AG10803 (cell line): ENCODE measurements around the gene YTHDF2.
"Not testable (repeated sequence)": the region's sequence is repeated elsewhere in the genome, so short reads cannot be mapped to it uniquely, and the experiment has no call there.

ENCODE experiments used
- DNase-seq: peaks from one replicate; pipeline ENCODE4 v3.0.0; 2010; ENCODE audit warnings: low read depth
- H3K4me3 ChIP-seq: 2 replicates; pipeline ENCODE4 v1.5.1; 2011; ENCODE audit warnings: mild to moderate bottlenecking, low read length, control low read depth
- TF ChIP-seq, protein P1 (sequence below): conservative IDR thresholded peaks from 2 replicates; pipeline ENCODE4 v1.5.1; 2011; ENCODE audit warnings: mild to moderate bottlenecking, low read length, control low read depth, inconsistent platforms

YTHDF2 gene

DNA sequence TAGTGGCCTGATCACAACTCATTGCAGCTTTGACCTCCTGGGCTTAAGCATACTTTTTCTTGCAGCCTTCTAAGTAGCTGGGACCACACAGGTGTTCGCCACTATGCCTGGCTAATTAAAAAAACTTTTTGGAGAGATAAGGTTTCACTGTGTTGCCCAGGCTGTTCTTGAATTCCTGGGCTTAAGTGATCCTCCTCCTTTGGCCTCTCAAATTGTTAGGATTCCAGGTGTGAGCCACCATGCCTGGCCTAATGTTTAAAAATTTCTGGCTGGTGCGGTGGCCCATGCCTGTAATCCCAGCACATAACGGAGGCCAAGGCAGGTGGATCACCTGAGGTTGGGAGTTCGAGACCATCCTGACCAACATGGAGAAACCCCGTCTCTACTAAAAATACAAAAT lies 24.4 kb downstream of the YTHDF2 start:
- H3K4me3 ChIP-seq: no peak overlapping the region
- DNase-seq: no peak
- TF ChIP-seq, protein P1, sequence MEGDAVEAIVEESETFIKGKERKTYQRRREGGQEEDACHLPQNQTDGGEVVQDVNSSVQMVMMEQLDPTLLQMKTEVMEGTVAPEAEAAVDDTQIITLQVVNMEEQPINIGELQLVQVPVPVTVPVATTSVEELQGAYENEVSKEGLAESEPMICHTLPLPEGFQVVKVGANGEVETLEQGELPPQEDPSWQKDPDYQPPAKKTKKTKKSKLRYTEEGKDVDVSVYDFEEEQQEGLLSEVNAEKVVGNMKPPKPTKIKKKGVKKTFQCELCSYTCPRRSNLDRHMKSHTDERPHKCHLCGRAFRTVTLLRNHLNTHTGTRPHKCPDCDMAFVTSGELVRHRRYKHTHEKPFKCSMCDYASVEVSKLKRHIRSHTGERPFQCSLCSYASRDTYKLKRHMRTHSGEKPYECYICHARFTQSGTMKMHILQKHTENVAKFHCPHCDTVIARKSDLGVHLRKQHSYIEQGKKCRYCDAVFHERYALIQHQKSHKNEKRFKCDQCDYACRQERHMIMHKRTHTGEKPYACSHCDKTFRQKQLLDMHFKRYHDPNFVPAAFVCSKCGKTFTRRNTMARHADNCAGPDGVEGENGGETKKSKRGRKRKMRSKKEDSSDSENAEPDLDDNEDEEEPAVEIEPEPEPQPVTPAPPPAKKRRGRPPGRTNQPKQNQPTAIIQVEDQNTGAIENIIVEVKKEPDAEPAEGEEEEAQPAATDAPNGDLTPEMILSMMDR: no peak

DNA sequence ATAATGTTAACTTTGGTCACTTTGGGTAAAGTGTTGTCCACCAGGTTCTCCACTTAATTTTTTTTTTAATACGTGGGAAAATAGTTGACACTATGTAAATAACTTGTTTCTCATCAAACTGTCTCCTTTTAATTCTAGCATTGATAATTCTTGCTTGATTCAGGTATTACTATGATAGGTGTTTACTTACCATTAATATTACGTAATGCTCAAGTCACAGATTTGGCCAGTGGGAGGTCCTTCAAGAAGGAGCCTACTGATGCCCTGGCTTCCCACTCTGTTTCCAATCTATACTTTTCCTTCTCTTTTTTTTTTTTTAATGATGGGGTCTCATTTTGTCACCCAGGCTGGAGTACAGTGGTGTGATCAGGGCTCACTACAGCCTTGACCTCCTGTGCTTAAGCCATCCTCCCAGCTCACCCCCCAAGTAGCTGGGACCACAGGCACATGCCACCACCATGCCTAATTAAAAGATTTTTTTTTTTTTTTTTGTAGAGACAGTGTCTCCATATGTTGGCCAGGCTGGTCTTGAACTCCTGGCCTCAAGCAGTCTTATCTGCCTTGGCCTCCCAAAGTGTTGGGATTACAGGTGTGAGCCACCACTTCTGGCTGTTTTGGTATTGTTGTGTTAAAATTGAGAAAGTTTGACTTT lies 29.9 kb downstream of the YTHDF2 start:
- TF ChIP-seq, protein P1: no peak
- no peak for DNase-seq
- H3K4me3 ChIP-seq: no peak overlapping the region

DNA sequence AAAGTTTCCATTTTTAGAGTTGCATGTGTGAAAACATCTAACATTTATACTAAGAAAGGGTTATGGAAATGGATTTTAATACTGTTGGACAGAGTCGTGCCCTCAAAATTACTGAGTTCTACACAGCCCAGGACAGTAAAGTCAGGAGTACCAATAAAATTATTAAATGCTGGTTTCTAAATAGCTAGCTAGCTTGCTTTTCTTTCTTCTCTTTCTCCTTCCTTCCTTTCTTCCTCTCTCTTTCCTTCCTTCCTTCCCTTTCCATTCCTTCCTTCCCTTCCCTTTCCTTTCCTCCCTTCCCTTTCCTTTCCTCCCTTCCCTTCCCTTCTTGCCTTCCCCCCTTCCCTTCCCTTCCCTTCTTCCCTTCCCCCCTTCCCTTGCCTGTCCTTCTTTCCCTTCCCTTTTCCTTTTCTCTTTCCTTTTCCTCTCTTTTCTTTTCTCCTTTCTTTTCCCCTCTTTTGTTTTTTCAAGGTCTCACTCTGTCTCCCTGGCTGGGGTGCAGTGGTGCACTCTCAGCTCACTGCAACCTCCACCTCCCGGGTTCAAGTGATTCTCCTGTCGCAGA lies 33.9 kb downstream of the YTHDF2 start:
- no peak for DNase-seq
- TF ChIP-seq, protein P1: no peak
- no peak overlapping the region for H3K4me3 ChIP-seq

DNA sequence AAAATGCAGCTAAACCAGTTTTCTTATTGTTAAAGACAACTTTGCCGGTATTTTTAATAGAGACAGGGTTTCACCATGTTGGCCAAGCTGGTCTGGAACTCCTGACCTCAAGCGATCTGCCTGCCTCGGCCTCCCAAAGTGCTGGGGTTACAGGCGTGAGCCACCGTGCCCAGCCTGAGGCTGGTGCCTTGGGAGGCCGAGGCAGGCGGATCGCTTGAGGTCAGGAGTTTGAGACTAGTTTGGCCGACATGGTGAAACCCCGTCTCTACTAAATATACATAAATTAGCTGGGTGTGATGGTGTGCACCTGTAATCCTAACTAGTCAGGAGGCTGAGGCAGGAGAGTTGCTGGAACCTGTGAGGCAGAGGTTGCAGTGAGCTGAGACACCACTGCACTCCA lies 35.2 kb downstream of the YTHDF2 start:
- H3K4me3 ChIP-seq, DNase-seq: not testable (repeated sequence)

DNA sequence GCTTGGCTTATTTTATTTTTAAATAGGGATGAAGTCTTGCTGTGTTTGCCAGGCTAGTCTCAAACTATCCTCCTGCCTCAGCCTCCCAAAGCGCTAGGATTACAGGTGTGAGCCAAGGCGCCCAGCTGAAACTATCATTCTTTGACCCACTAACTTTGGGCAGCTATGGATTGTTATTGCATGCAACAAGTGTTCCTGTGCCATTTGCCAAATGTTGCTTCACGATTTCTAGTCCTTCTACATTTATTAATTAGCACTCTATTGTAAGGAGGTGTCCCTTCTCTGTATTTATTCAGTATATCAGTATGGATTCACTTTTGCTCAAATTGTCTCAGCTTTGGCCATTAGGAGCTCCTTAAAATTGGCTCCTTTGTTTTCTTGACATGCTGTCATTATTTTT lies 36.4 kb downstream of the YTHDF2 start:
- TF ChIP-seq, protein P1: no peak
- no peak overlapping the region for H3K4me3 ChIP-seq
- DNase-seq: no peak

DNA sequence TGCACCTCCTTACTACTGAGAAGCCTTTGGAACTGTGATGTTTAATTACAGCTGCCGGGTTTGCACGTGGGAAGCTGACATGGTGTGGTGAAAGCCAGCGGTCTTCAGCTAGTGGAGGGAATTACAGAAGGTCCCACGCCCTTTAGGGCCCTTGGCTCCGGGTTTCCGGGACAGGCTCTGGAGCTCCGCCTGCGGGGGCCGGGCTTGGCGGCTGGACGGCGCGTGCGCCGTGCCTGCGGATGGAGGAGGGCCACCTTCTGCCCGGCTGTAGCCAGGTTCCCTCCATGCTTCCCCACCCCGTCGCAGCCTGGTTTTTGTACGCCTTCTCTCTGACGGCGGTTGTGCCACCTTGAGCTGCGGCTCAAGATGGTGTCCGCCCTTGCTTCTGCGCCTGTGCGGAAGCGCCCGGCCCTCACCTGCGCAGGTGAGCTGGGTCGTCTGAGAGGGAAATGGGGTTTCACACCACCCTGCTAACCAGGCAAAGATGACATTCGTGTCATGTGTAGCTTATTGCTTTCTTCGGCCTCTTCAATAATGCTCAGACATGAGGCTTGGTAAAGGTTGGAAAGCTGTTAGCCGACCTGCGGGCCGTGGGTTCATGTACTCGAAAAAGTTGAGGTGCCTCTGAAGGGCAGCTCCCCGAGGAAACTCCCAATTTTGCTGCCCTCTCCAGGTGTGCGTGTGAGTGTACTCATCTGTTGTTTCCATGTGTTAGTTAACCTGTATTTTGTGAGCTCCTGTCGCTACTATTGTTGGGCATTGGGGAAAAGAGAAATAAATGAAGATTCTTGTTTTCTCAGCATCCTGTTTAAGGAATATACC lies 38.6 kb downstream of the YTHDF2 start:
- DNase-seq: peak; percentile 58
- TF ChIP-seq, protein P1: no peak
- H3K4me3 ChIP-seq: peak overlapping the region; percentile 49

DNA sequence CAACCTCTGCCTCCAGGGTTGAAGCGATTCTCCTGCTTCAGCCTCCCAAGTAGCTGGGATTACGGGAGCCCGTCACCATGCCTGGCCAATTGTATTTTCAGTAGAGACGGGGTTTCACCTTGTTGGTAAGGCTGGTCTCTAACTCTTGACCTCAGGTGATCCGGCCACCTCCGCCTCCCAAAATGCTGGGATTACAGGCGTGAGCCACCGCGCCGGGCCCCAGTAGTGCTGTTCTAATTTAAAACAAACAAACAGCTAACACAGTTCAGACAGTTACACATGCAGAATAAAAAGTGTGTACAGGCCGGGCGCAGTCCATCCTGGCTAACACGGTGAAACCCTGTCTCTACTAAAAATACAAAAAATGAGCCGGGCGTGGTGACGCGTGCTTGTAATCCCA lies 39.6 kb downstream of the YTHDF2 start:
- DNase-seq: no peak
- no peak overlapping the region for H3K4me3 ChIP-seq
- TF ChIP-seq, protein P1: no peak
